HepG2 (cell line): ENCODE data around the gene ZNF106. TPM values are rescaled to one million over a fixed set of nuclear protein-coding genes. Genes with fewer than 3 reads are reported as not detected.

ENCODE experiments used
- ATAC-seq: fragments of 200-7000 bp; cut with Tn5 transposase; 3 replicates; pipeline ENCODE4 v1.9.1; 2020; ENCODE audit warnings: mild to moderate bottlenecking, moderate library complexity
- BruUV-seq: library from RNA; stranded (reverse); fragments of 400-500 nt; replicated peaks from 2 replicates; lab custom pipeline; 2021; lab: Mats Ljungman, UMichigan
- CTCF ChIA-PET: fragments of 300-600 bp; formaldehyde crosslinking; extraction: SDS; loops from one replicate; lab custom pipeline; 2021; ENCODE audit warnings: low total read pairs, inconsistent platforms, low intra/inter-chr PET ratio; lab: Yijun Ruan, JAX
- POLR2A ChIA-PET: fragments of 350-600 bp; sonication (Branson Sonifier 250); formaldehyde crosslinking; loops from one replicate; lab custom pipeline; 2020; ENCODE audit warnings: antibody characterized with exemption, inconsistent platforms; lab: Yijun Ruan, JAX
- DNase-seq: peaks from one replicate; pipeline ENCODE4 v3.0.0-alpha.2; 2015; ENCODE audit warnings: low spot score
- FAIRE-seq: peaks from 3 replicates; lab custom pipeline; 2011; peaks lifted over from hg19 to GRCh38; lab: Jason Lieb, UNC
- H2AFZ ChIP-seq: one replicate; pipeline ENCODE4 v1.6.1; 2011; ENCODE audit warnings: low read length, inconsistent platforms
- H3K27ac ChIP-seq: fragments of 300-600 bp; 3 replicates; pipeline ENCODE4 v1.8.0; 2011; ENCODE audit warnings: mixed run types, mild to moderate bottlenecking, mixed read lengths, low read length, inconsistent platforms; ENCODE audit not compliant: insufficient read depth; ENCODE audit errors: extremely low read length
- H3K27me3 ChIP-seq, 2 experiments: fragments of 200-600 bp in 1 of 2; 2 replicates in 1 of 2; 3 replicates in 1 of 2; pipeline versions ENCODE4 v1.6.0 to v1.8.0; 2011; ENCODE audit warnings: low read length in 2 of 2, mild to moderate bottlenecking in 2 of 2, moderate library complexity in 2 of 2, inconsistent platforms in 1 of 2; ENCODE audit not compliant: insufficient read depth in 2 of 2, control insufficient read depth in 1 of 2
- H3K36me3 ChIP-seq, 2 experiments: fragments of 200-600 bp in 1 of 2; replicated peaks in 1 of 2; 2 replicates in 1 of 2; 3 replicates in 1 of 2; pipeline versions ENCODE4 v1.5.1 to v1.8.0; 2011; ENCODE audit warnings: low read length in 2 of 2, inconsistent platforms in 1 of 2; ENCODE audit not compliant: insufficient read depth in 2 of 2, control insufficient read depth in 1 of 2
- H3K4me1 ChIP-seq: 2 replicates; pipeline ENCODE4 v1.5.1; 2012; ENCODE audit warnings: low read length, inconsistent platforms; ENCODE audit not compliant: insufficient read depth
- H3K4me2 ChIP-seq: 2 replicates; pipeline ENCODE4 v1.6.0; 2011; ENCODE audit warnings: low read depth, low read length, inconsistent platforms
- H3K4me3 ChIP-seq, 3 experiments: fragments of 200-600 bp in 1 of 3; sonication (generic), shearing (Covaris generic) in 1 of 3; replicated peaks in 1 of 3; 2 replicates each; pipeline ENCODE4 v1.5.1; 2011 to 2016; ENCODE audit warnings: low read length in 3 of 3, inconsistent platforms in 2 of 3, low read depth in 2 of 3, mild to moderate bottlenecking in 2 of 3, control low read depth in 1 of 3, mixed read lengths in 1 of 3; ENCODE audit not compliant: insufficient read depth in 1 of 3
- H3K79me2 ChIP-seq: one replicate; pipeline ENCODE4 v1.6.1; 2011; ENCODE audit warnings: low read length, inconsistent platforms; ENCODE audit not compliant: insufficient read depth
- H3K9ac ChIP-seq: 2 replicates; pipeline ENCODE4 v1.6.0; 2011; ENCODE audit warnings: mild to moderate bottlenecking, low read depth, low read length, inconsistent platforms; ENCODE audit not compliant: insufficient read depth
- H3K9me3 ChIP-seq: 2 replicates; pipeline ENCODE4 v1.5.1; 2012; ENCODE audit warnings: mild to moderate bottlenecking, low read length
- H4K20me1 ChIP-seq: 2 replicates; pipeline ENCODE4 v1.6.0; 2011; ENCODE audit warnings: inconsistent platforms, mild to moderate bottlenecking, low read length, moderate library complexity; ENCODE audit not compliant: insufficient read depth
- ATM ChIP-seq: fragments of 450-650 bp; IDR thresholded peaks from 2 replicates; pipeline ENCODE4 v1.7.1; 2017; ENCODE audit warnings: mild to moderate bottlenecking, borderline replicate concordance
- BCL6 ChIP-seq: IDR thresholded peaks from 2 replicates; pipeline ENCODE4 v1.6.1; 2016; ENCODE audit warnings: missing genetic modification reagents, missing compliant biosample characterization
- FLYWCH1 ChIP-seq: sonication (generic); formaldehyde crosslinking; IDR thresholded peaks from 2 replicates; pipeline ENCODE4 v1.8.1; 2023; ENCODE audit warnings: mild to moderate bottlenecking, missing genetic modification reagents
- HES4 ChIP-seq: sonication (generic); formaldehyde crosslinking; IDR thresholded peaks from 2 replicates; pipeline ENCODE4 v1.9.0; 2021; ENCODE audit warnings: mild to moderate bottlenecking, missing genetic modification reagents, borderline replicate concordance
- HHEX ChIP-seq: IDR thresholded peaks from 2 replicates; pipeline ENCODE4 v1.6.1; 2016; ENCODE audit warnings: control low read depth
- HMG20A ChIP-seq: IDR thresholded peaks from 2 replicates; pipeline ENCODE4 v1.6.1; 2016; ENCODE audit warnings: borderline replicate concordance
- JARID2 ChIP-seq: sonication (generic); formaldehyde crosslinking; IDR thresholded peaks from 2 replicates; pipeline ENCODE4 v1.8.1; 2023; ENCODE audit warnings: missing genetic modification reagents, inconsistent platforms; ENCODE audit not compliant: insufficient replicate concordance
- KDM2A ChIP-seq: sonication (generic); formaldehyde crosslinking; IDR thresholded peaks from 2 replicates; pipeline ENCODE4 v1.4.0; 2020; ENCODE audit warnings: low read depth, missing genetic modification reagents, borderline replicate concordance
- TP53 ChIP-seq: sonication (generic); formaldehyde crosslinking; conservative IDR thresholded peaks from 2 replicates; pipeline ENCODE4 v1.4.0; 2020; ENCODE audit warnings: missing genetic modification reagents
- TRIM24 ChIP-seq: sonication (generic); formaldehyde crosslinking; IDR thresholded peaks from 2 replicates; pipeline ENCODE4 v1.8.0; 2022; ENCODE audit warnings: mild to moderate bottlenecking, missing genetic modification reagents
- ZFAT ChIP-seq: sonication (generic); formaldehyde crosslinking; conservative IDR thresholded peaks from 2 replicates; pipeline ENCODE4 v1.8.1; 2023; ENCODE audit warnings: missing genetic modification reagents, inconsistent platforms
- ZFP36L1 ChIP-seq: sonication (generic); formaldehyde crosslinking; IDR thresholded peaks from 2 replicates; pipeline ENCODE4 v1.8.0; 2022; ENCODE audit warnings: mild to moderate bottlenecking, missing genetic modification reagents, moderate library complexity
- ZNF3 ChIP-seq: IDR thresholded peaks from 2 replicates; pipeline ENCODE4 v1.7.0; 2017; ENCODE audit warnings: inconsistent platforms
- ZNF335 ChIP-seq: sonication (generic); formaldehyde crosslinking; IDR thresholded peaks from 2 replicates; pipeline ENCODE4 v1.4.0; 2020; ENCODE audit warnings: missing genetic modification reagents
- ZNF350 ChIP-seq: sonication (generic); formaldehyde crosslinking; IDR thresholded peaks from 2 replicates; pipeline ENCODE4 v1.4.0; 2020; ENCODE audit warnings: mild to moderate bottlenecking, low read depth, missing genetic modification reagents, borderline replicate concordance
- ZNF75D ChIP-seq: sonication (generic); formaldehyde crosslinking; IDR thresholded peaks from 2 replicates; pipeline ENCODE4 v1.8.1; 2023; ENCODE audit warnings: missing genetic modification reagents, mild to moderate bottlenecking, borderline replicate concordance
- WGBS: methylation state at CpG from one replicate; pipeline ENCODE4 v1.1.6; 2017; ENCODE audit warnings: low lambda C conversion rate; 5-methylcytosine and 5-hydroxymethylcytosine counted together
- in situ Hi-C: cut with HindIII; loops from 2 replicates; pipeline ENCODE4 v1.10.0; 2017; ENCODE audit warnings: low pct_unique_long_range_greater_than_20kb; ENCODE audit not compliant: extremely low pct_ligation_motif_present
- intact Hi-C: fragments of 100-400 bp; cut with micrococcal nuclease; formaldehyde crosslinking; loops from one replicate; pipeline ENCODE4 v1.10.0; 2022; ENCODE audit not compliant: unreplicated experiment
- polyA plus RNA-seq, 8 experiments: library from polyadenylated mRNA; depleted of rRNA in 3 of 8; stranded (reverse) in 7 of 8; unstranded in 1 of 8; fragments of >200 nt; fragmentation: Illumina TruSeq in 4 of 8; extraction: Trizol in 4 of 8; gene quantifications; 2 replicates each; pipeline versions ENCODE4 v1.2.1 to v1.2.3, GENCODE V29; 2011 to 2016; ENCODE audit warnings: low read depth in 4 of 8, missing spikeins in 1 of 8, mixed read lengths in 1 of 8; ENCODE audit not compliant: insufficient read depth in 1 of 8
- total RNA-seq, 5 experiments: library from RNA; depleted of rRNA; stranded (reverse); fragments of >200 nt; fragmentation: Illumina TruSeq; extraction: Trizol; gene quantifications; 2 replicates each; pipeline ENCODE4 v1.2.3, GENCODE V29; 2016; ENCODE audit warnings: low read depth in 1 of 5
- TF ChIP-seq, protein P1 (sequence below): sonication (generic); formaldehyde crosslinking; IDR thresholded peaks from 2 replicates; pipeline ENCODE4 v1.4.0; 2020; ENCODE audit warnings: missing genetic modification reagents
- TF ChIP-seq, protein P2 (sequence below): sonication (generic); formaldehyde crosslinking; IDR thresholded peaks from 2 replicates; pipeline ENCODE4 v1.4.0; 2020; ENCODE audit warnings: missing genetic modification reagents
- TF ChIP-seq, protein P3 (sequence below): sonication (generic); formaldehyde crosslinking; IDR thresholded peaks from 2 replicates; pipeline ENCODE4 v1.4.0; 2020; ENCODE audit warnings: missing genetic modification reagents
- TF ChIP-seq, protein P4 (sequence below): sonication (generic); formaldehyde crosslinking; IDR thresholded peaks from 2 replicates; pipeline ENCODE4 v1.5.0; 2020; ENCODE audit warnings: missing genetic modification reagents

ZNF106 gene
- total and polyA plus RNA-seq, 2 of the 13 experiments (the other 11 are each of a cell fraction or from before 2014, with no cell fraction given) = 12.5 to 35.1 TPM

DNA sequence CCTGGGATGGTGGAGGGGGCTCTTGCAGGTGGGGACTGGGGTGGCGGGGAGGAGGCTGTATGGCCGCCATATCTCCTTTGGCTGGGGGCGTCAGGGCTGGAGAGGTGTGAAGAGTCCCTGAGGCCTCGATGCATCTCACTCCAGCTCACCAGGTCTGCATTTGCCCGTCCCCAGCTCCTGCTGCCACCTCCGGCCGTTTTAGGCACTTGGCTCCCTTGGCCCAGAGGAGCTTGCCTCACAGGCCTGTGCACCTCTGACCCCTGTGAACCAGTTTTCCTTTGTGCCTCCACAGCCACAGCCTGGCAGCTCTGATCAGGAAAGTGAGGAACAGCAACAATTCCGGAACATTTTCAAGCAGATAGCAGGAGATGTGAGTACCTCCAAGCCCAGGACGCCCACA lies 81.9 kb downstream of the ZNF106 start:
- DNase-seq (no peak), ATAC-seq (peak; percentile 37), FAIRE-seq (no peak)
- ChIA-PET POLR2A (interaction anchor here (1.4 to 1.6 kb wide), 2 partner anchors 12 to 17 kb away, joined by 3 to 10 read pairs; no protein-coding TSS in a partner anchor), CTCF (no interaction called here)
- H3K79me2 ChIP-seq = no peaks in the 10 kb centered on the region
- H3K9me3 ChIP-seq = no peaks in the 10 kb centered on the region
- no peaks in the 10 kb centered on the region for H4K20me1 ChIP-seq
- WGBS = 54% methylated on average over 5 of the region's 9 CpGs
- H3K36me3 ChIP-seq = peaks cover 0 to 16% of the 10 kb centered on the region in 2 experiments; a peak in 2 of 5 replicates
- TF ChIP-seq ZNF75D (CRISPR knock-in tag) = no peak
- no peak for TF ChIP-seq BCL6
- no peak for TF ChIP-seq ZFAT (CRISPR knock-in tag)
- TF ChIP-seq, protein P1, sequence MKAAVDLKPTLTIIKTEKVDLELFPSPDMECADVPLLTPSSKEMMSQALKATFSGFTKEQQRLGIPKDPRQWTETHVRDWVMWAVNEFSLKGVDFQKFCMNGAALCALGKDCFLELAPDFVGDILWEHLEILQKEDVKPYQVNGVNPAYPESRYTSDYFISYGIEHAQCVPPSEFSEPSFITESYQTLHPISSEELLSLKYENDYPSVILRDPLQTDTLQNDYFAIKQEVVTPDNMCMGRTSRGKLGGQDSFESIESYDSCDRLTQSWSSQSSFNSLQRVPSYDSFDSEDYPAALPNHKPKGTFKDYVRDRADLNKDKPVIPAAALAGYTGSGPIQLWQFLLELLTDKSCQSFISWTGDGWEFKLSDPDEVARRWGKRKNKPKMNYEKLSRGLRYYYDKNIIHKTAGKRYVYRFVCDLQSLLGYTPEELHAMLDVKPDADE (CRISPR knock-in tag) = no peak
- TF ChIP-seq, protein P2, sequence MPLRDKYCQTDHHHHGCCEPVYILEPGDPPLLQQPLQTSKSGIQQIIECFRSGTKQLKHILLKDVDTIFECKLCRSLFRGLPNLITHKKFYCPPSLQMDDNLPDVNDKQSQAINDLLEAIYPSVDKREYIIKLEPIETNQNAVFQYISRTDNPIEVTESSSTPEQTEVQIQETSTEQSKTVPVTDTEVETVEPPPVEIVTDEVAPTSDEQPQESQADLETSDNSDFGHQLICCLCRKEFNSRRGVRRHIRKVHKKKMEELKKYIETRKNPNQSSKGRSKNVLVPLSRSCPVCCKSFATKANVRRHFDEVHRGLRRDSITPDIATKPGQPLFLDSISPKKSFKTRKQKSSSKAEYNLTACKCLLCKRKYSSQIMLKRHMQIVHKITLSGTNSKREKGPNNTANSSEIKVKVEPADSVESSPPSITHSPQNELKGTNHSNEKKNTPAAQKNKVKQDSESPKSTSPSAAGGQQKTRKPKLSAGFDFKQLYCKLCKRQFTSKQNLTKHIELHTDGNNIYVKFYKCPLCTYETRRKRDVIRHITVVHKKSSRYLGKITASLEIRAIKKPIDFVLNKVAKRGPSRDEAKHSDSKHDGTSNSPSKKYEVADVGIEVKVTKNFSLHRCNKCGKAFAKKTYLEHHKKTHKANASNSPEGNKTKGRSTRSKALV (CRISPR knock-in tag) = no peak
- TF ChIP-seq HES4 (CRISPR knock-in tag) = no peak
- TF ChIP-seq, protein P3, sequence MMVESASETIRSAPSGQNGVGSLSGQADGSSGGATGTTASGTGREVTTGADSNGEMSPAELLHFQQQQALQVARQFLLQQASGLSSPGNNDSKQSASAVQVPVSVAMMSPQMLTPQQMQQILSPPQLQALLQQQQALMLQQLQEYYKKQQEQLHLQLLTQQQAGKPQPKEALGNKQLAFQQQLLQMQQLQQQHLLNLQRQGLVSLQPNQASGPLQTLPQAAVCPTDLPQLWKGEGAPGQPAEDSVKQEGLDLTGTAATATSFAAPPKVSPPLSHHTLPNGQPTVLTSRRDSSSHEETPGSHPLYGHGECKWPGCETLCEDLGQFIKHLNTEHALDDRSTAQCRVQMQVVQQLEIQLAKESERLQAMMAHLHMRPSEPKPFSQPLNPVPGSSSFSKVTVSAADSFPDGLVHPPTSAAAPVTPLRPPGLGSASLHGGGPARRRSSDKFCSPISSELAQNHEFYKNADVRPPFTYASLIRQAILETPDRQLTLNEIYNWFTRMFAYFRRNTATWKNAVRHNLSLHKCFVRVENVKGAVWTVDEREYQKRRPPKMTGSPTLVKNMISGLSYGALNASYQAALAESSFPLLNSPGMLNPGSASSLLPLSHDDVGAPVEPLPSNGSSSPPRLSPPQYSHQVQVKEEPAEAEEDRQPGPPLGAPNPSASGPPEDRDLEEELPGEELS = no peak
- TF ChIP-seq HHEX = no peak
- no peak for TF ChIP-seq ZNF350
- TF ChIP-seq JARID2 (CRISPR knock-in tag) = no peak
- TF ChIP-seq, protein P4, sequence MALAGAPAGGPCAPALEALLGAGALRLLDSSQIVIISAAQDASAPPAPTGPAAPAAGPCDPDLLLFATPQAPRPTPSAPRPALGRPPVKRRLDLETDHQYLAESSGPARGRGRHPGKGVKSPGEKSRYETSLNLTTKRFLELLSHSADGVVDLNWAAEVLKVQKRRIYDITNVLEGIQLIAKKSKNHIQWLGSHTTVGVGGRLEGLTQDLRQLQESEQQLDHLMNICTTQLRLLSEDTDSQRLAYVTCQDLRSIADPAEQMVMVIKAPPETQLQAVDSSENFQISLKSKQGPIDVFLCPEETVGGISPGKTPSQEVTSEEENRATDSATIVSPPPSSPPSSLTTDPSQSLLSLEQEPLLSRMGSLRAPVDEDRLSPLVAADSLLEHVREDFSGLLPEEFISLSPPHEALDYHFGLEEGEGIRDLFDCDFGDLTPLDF (CRISPR knock-in tag) = no peak
- TF ChIP-seq TP53 (CRISPR knock-in tag) = no peak
- TF ChIP-seq ZNF3 (CRISPR knock-in tag) = no peak
- no peak for TF ChIP-seq ZFP36L1 (CRISPR knock-in tag)
- no peak for TF ChIP-seq TRIM24 (CRISPR knock-in tag)
- no peak for TF ChIP-seq KDM2A (CRISPR knock-in tag)
- TF ChIP-seq HMG20A (CRISPR knock-in tag) = no peak
- TF ChIP-seq ATM = no peak
- TF ChIP-seq ZNF335 (CRISPR knock-in tag) = no peak
- no peak for TF ChIP-seq FLYWCH1 (CRISPR knock-in tag)
- H3K4me3 ChIP-seq = no peak overlapping the region
- H3K27me3 ChIP-seq = no peaks in the 10 kb centered on the region
- no TSS peak for BruUV-seq
- in situ Hi-C loops = no loop called here
- no peak overlapping the region for H3K4me2 ChIP-seq
- no peak overlapping the region for H3K9ac ChIP-seq
- no peak overlapping the region for H3K27ac ChIP-seq
- peaks cover 35% of the 10 kb centered on the region for H3K4me1 ChIP-seq
- H2AFZ ChIP-seq = no peak overlapping the region
- intact Hi-C loops = no loop called here
